ENCODE data around the gene TICAM2.
"Not testable (repeated sequence)": the region's sequence is repeated elsewhere in the genome, so short reads cannot be mapped to it uniquely, and the experiment has no call there.

Gene TICAM2
- 0.09 to 0.24 reads per million in 2 experiments for total RNA-seq

- DNase-seq (ENCODE audit: low read depth), result peak; percentile 30
Measured at GRCh38 chr5:115601701-115602590, at the start of gene TICAM2. Gene TICAM2 (minus strand): TSS chr5:115602479. CDS start chr5:115581256, 21,223 bp downstream.

- DNase-seq (ENCODE audit: low read depth), result no peak
Measured at GRCh38 chr5:115649541-115649940, 47.3 kb upstream of the TICAM2 start.

- no peak for DNase-seq (ENCODE audit: low read depth)
Measured at GRCh38 chr5:115648056-115648455, 45.8 kb upstream of the TICAM2 start.

GRCh38 chr5:115645386-115645785 lies 43.1 kb upstream of the TICAM2 start:
- not testable (repeated sequence) for DNase-seq (ENCODE audit: low read depth)

GRCh38 chr5:115644046-115644445 lies 41.8 kb upstream of the TICAM2 start:
- no peak for DNase-seq (ENCODE audit: low read depth)

- DNase-seq (ENCODE audit: low read depth), result no peak
Measured at GRCh38 chr5:115641948-115642347, 39.7 kb upstream of the TICAM2 start.

- no peak for DNase-seq (ENCODE audit: low read depth)
Measured at GRCh38 chr5:115640274-115640673, 38.0 kb upstream of the TICAM2 start.

- DNase-seq (ENCODE audit: low read depth), result no peak
Measured at GRCh38 chr5:115639377-115639776, 37.1 kb upstream of the TICAM2 start.

- no peak for DNase-seq (ENCODE audit: low read depth)
Measured at GRCh38 chr5:115637507-115637906, 35.2 kb upstream of the TICAM2 start.

- no peak for DNase-seq (ENCODE audit: low read depth)
Measured at GRCh38 chr5:115636008-115636407, 33.7 kb upstream of the TICAM2 start.

GRCh38 chr5:115634343-115635132 lies 32.3 kb upstream of the TICAM2 start:
- peak; percentile 67 for DNase-seq (ENCODE audit: low read depth)

GRCh38 chr5:115629903-115630302 lies 27.6 kb upstream of the TICAM2 start:
- DNase-seq (ENCODE audit: low read depth), result no peak

- no peak for DNase-seq (ENCODE audit: low read depth)
Measured at GRCh38 chr5:115627295-115627865, 25.1 kb upstream of the TICAM2 start.

- DNase-seq (ENCODE audit: low read depth), result no peak
Measured at GRCh38 chr5:115626445-115626823, 24.2 kb upstream of the TICAM2 start.

GRCh38 chr5:115625579-115626444 lies 23.5 kb upstream of the TICAM2 start, which contains the start of gene TMED7:
Gene TMED7 (minus strand): TSS chr5:115626036. CDS start chr5:115625792, 244 bp downstream.
- peak; percentile 99 for DNase-seq (ENCODE audit: low read depth)

GRCh38 chr5:115624994-115625393 lies 22.7 kb upstream of the TICAM2 start:
- DNase-seq (ENCODE audit: low read depth), result no peak

GRCh38 chr5:115623658-115624057 lies 21.4 kb upstream of the TICAM2 start:
- no peak for DNase-seq (ENCODE audit: low read depth)

GRCh38 chr5:115621365-115621900 lies 19.2 kb upstream of the TICAM2 start:
- no peak for DNase-seq (ENCODE audit: low read depth)

GRCh38 chr5:115616892-115617291 lies 14.6 kb upstream of the TICAM2 start:
- DNase-seq (ENCODE audit: low read depth), result no peak

GRCh38 chr5:115616472-115616871 lies 14.2 kb upstream of the TICAM2 start:
- DNase-seq (ENCODE audit: low read depth), result no peak

GRCh38 chr5:115611873-115612272 lies 9.6 kb upstream of the TICAM2 start:
- DNase-seq (ENCODE audit: low read depth), result no peak
